ENCODE measurements around the gene EXOC4. TPM values are rescaled to one million over a fixed set of nuclear protein-coding genes. Genes with fewer than 3 reads are reported as not detected.

The EXOC4 gene
- total and polyA plus RNA-seq, 2 of the 8 experiments (the other 6 are each of a cell fraction or from before 2014, with no cell fraction given) = 27.0 to 67.3 TPM

DNA sequence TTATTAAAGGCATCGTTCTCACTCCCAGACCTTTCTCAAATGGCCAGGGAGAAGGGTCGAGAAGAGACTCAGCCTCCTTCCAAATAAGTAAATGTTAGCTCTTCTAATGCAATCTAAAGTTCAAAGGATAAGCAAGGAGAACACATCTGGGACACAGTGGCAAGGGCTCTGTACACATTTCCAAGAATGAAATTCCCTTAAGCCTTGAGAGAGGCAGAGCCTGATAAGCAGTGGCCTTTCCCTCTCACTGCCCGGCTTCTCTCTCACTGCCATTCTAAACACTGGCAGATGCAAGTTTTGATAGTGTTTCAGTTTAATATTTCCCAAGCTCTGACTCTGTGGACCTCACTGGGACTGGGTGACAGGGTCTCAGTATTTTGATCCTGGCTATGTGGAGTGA lies 35.1 kb upstream of the EXOC4 start:
- H3K18ac ChIP-seq (ENCODE audit: extremely low read depth, low read length) = no peak overlapping the region
- H3K56ac ChIP-seq (replicated peaks; ENCODE audit: insufficient read length, low read depth, low read length) = no peak overlapping the region
- H3K9me3 ChIP-seq (ENCODE audit: insufficient read depth in 2 of 2, low read depth in 1 of 2, low read length in 1 of 2) = no peaks in the 10 kb centered on the region
- ChIA-PET POLR2A (ENCODE audit: partially characterized antibody) (no interaction called here), CTCF (ENCODE audit: partially characterized antibody) (interaction anchor here (0.6 to 3.2 kb wide), 5 partner anchors 11 to 585 kb away, joined by 3 to 14 read pairs (median 3); no protein-coding TSS in a partner anchor)
- no peak overlapping the region for H3K4ac ChIP-seq (replicated peaks; ENCODE audit: insufficient read length, low read depth, low read length)
- DNase-seq (ENCODE audit: low read depth in 1 of 2, low spot score in 2 of 2) (no peak), FAIRE-seq (no peak)
- H3K36me3 ChIP-seq (ENCODE audit: control insufficient read depth in 2 of 4, insufficient read depth in 4 of 4, low read length in 3 of 4) = no peaks in the 10 kb centered on the region
- H3K27me3 ChIP-seq (replicated peaks in 1 of 4; ENCODE audit: control insufficient read depth in 3 of 4, extremely low read depth in 1 of 4, insufficient read depth in 3 of 4, low read length in 3 of 4) = no peaks in the 10 kb centered on the region
- H3K9ac ChIP-seq (replicated peaks in 1 of 4; ENCODE audit: extremely low read depth in 1 of 4, low read depth in 3 of 4, low read length in 3 of 4) = no peak overlapping the region
- H3K23ac ChIP-seq (ENCODE audit: insufficient read length) = no peak overlapping the region
- no peaks in the 10 kb centered on the region for H3K4me1 ChIP-seq (replicated peaks in 1 of 4; ENCODE audit: control insufficient read depth in 3 of 4, insufficient read depth in 4 of 4, low read length in 3 of 4)
- H4K5ac ChIP-seq (ENCODE audit: insufficient read length, low read depth, low read length) = no peak overlapping the region
- no peak overlapping the region for H2AK5ac ChIP-seq (ENCODE audit: low read depth, low read length)
- H3K14ac ChIP-seq (ENCODE audit: insufficient read length) = no peak overlapping the region
- 0 out of 2 replicates have a peak overlapping the region, but pooled peaks have one; percentile 57 for H2AFZ ChIP-seq (ENCODE audit: low read length)
- no peaks in the 10 kb centered on the region for H4K20me1 ChIP-seq (replicated peaks in 1 of 2; ENCODE audit: control insufficient read depth in 1 of 2, insufficient read depth in 2 of 2, low read length in 2 of 2)
- no peak overlapping the region for H3K4me3 ChIP-seq (ENCODE audit: extremely low read depth in 1 of 4, insufficient read depth in 2 of 4, low read depth in 3 of 4, low read length in 4 of 4)
- no peak overlapping the region for H2BK12ac ChIP-seq (ENCODE audit: low read depth, low read length)
- 83% methylated on average over 3 of the region's 3 CpGs; no CpG with 5 or more reads in 1 of the 2 experiments for WGBS, 2 experiments (ENCODE audit: extremely low coverage in 1 of 2, insufficient coverage in 1 of 2, insufficient read length in 1 of 2, insufficient replicate concordance in 2 of 2, low coverage in 1 of 2, low lambda C conversion rate in 2 of 2, missing lambda C conversion rate in 1 of 2)
- no peak overlapping the region for H2BK5ac ChIP-seq (ENCODE audit: low read depth, low read length)
- no peak overlapping the region for H2BK120ac ChIP-seq (replicated peaks; ENCODE audit: low read depth, low read length)
- H4K8ac ChIP-seq (ENCODE audit: extremely low read depth, insufficient read depth, low read length) = 0 out of 2 replicates have a peak overlapping the region, but pooled peaks have one; percentile 21
- no peak overlapping the region for H3K27ac ChIP-seq (ENCODE audit: low read depth, low read length)
- no peak overlapping the region for H3K4me2 ChIP-seq (ENCODE audit: insufficient read depth in 1 of 2, low read depth in 2 of 2, low read length in 2 of 2)
- H3K23me2 ChIP-seq (ENCODE audit: low read depth, low read length) = no peaks in the 10 kb centered on the region
- H2BK20ac ChIP-seq (ENCODE audit: low read length) = no peak overlapping the region
- no peak overlapping the region for H2BK15ac ChIP-seq (ENCODE audit: low read length)
- no peaks in the 10 kb centered on the region for H3K79me1 ChIP-seq (ENCODE audit: low read depth, low read length)
- no peak overlapping the region for H4K91ac ChIP-seq (replicated peaks; ENCODE audit: insufficient read length, low read length)
- no peaks in the 10 kb centered on the region for H3K79me2 ChIP-seq (ENCODE audit: control insufficient read depth in 1 of 2, insufficient read depth in 2 of 2, low read length in 2 of 2)
